GM12878 (cell line): Measurements from ENCODE around the gene PLA2G15. TPM values are rescaled to one million over a fixed set of nuclear protein-coding genes. Genes with fewer than 3 reads are reported as not detected.

Experiments used
- ATAC-seq: fragments of 200-7000 bp; cut with Tn5 transposase; 3 replicates; pipeline ENCODE4 v1.9.1; 2020; ENCODE audit warnings: mild to moderate bottlenecking, moderate library complexity
- BruUV-seq: library from RNA; stranded (reverse); fragments of 400-500 nt; replicated peaks from 2 replicates; lab custom pipeline; 2021; lab: Mats Ljungman, UMichigan
- CTCF ChIA-PET: fragments of 300-600 bp; sonication (Branson Sonifier 250); formaldehyde crosslinking; extraction: SDS; loops from one replicate; lab custom pipeline; 2021; ENCODE audit warnings: inconsistent platforms; lab: Yijun Ruan, JAX
- POLR2A ChIA-PET: fragments of 350-600 bp; formaldehyde crosslinking; extraction: SDS; loops from one replicate; lab custom pipeline; 2021; ENCODE audit warnings: inconsistent platforms; lab: Charles Lee
- RAD21 ChIA-PET: fragments of 300-600 bp; sonication (Branson Sonifier 250); formaldehyde crosslinking; loops from one replicate; lab custom pipeline; 2023; ENCODE audit warnings: antibody characterized with exemption; ENCODE audit not compliant: unreplicated experiment; lab: Charles Lee
- SMC1A ChIA-PET: fragments of 300-600 bp; sonication (Branson Sonifier 250); formaldehyde crosslinking; loops from one replicate; lab custom pipeline; 2023; ENCODE audit not compliant: unreplicated experiment, uncharacterized antibody; lab: Charles Lee
- DNase-seq: peaks from one replicate; pipeline ENCODE4 v3.0.0-alpha.2; 2011; ENCODE audit warnings: low read depth, low spot score
- FAIRE-seq: peaks from 3 replicates; lab custom pipeline; 2011; peaks lifted over from hg19 to GRCh38; lab: Jason Lieb, UNC
- H2AFZ ChIP-seq: 2 replicates; pipeline ENCODE4 v1.6.0; 2011; ENCODE audit warnings: low read depth, low read length, control low read depth; ENCODE audit not compliant: control insufficient read depth
- H3K27ac ChIP-seq: 2 replicates; pipeline ENCODE4 v1.5.1; 2011; ENCODE audit warnings: control low read depth; ENCODE audit not compliant: control insufficient read depth, insufficient read depth
- H3K27me3 ChIP-seq, 2 experiments: replicated peaks in 1 of 2; 2 replicates each; pipeline versions ENCODE4 v1.6.0 to v1.6.1; 2011; ENCODE audit warnings: low read length in 1 of 2; ENCODE audit not compliant: control insufficient read depth in 2 of 2, insufficient read depth in 2 of 2
- H3K36me3 ChIP-seq, 2 experiments: 2 replicates each; pipeline ENCODE4 v1.5.1; 2011; ENCODE audit warnings: low read length in 1 of 2; ENCODE audit not compliant: control insufficient read depth in 2 of 2, insufficient read depth in 2 of 2
- H3K4me1 ChIP-seq: 2 replicates; pipeline ENCODE4 v1.6.1; 2011; ENCODE audit warnings: mild to moderate bottlenecking, low read length, moderate library complexity, mixed read lengths; ENCODE audit not compliant: control insufficient read depth, insufficient read depth
- H3K4me2 ChIP-seq: 2 replicates; pipeline ENCODE4 v1.6.0; 2011; ENCODE audit warnings: control low read depth; ENCODE audit not compliant: control insufficient read depth, insufficient read depth
- H3K4me3 ChIP-seq: fragments of 200-600 bp; sonication (generic); 2 replicates; pipeline ENCODE4 v1.5.1; 2016
- H3K79me2 ChIP-seq: 2 replicates; pipeline ENCODE4 v1.6.0; 2011; ENCODE audit warnings: low read length; ENCODE audit not compliant: control insufficient read depth, insufficient read depth
- H3K9ac ChIP-seq: 2 replicates; pipeline ENCODE4 v1.8.0; 2011; ENCODE audit warnings: low read length, control low read depth, mixed read lengths; ENCODE audit not compliant: control insufficient read depth, insufficient read depth
- H3K9me3 ChIP-seq: replicated peaks from 3 replicates; pipeline ENCODE4 v1.5.1; 2011; ENCODE audit warnings: mild to moderate bottlenecking, low read length; ENCODE audit not compliant: control insufficient read depth, insufficient read depth
- H4K20me1 ChIP-seq: 2 replicates; pipeline ENCODE4 v1.6.0; 2011; ENCODE audit not compliant: control insufficient read depth, insufficient read depth
- EED ChIP-seq: sonication (generic); IDR thresholded peaks from 2 replicates; pipeline ENCODE4 v1.6.1; 2016; ENCODE audit warnings: antibody characterized with exemption, low read depth
- EP300 ChIP-seq, 2 experiments: fragments of 150-350 bp in 1 of 2; IDR thresholded peaks; 2 replicates each; pipeline ENCODE4 v1.6.1; 2011 to 2012; ENCODE audit warnings: low read depth in 2 of 2, low read length in 2 of 2, borderline replicate concordance in 1 of 2, improper control_type of control experiment in 1 of 2, inconsistent platforms in 1 of 2; ENCODE audit not compliant: control insufficient read depth in 1 of 2
- EZH2 ChIP-seq: IDR thresholded peaks from 2 replicates; pipeline ENCODE4 v1.6.1; 2012; ENCODE audit warnings: low read depth, mild to moderate bottlenecking, control low read depth, inconsistent platforms, low read length, borderline replicate concordance; ENCODE audit not compliant: control insufficient read depth
- KAT2A ChIP-seq: conservative IDR thresholded peaks from 2 replicates; pipeline ENCODE4 v1.6.1; 2011; ENCODE audit warnings: low read depth, low read length; ENCODE audit not compliant: control insufficient read depth
- MYB ChIP-seq: fragments of 150-350 bp; IDR thresholded peaks from 2 replicates; pipeline ENCODE4 v1.6.1; 2014; ENCODE audit warnings: mild to moderate bottlenecking, low read depth, low read length, borderline replicate concordance
- POLR2AphosphoS5 ChIP-seq: IDR thresholded peaks from 2 replicates; pipeline ENCODE4 v1.6.1; 2011; ENCODE audit warnings: mild to moderate bottlenecking, low read length, inconsistent platforms
- PRDM15 ChIP-seq: fragments of 450-650 bp; formaldehyde crosslinking; IDR thresholded peaks from 2 replicates; pipeline ENCODE4 v1.4.0; 2020; ENCODE audit warnings: mild to moderate bottlenecking, moderate library complexity
- REST ChIP-seq: IDR thresholded peaks from 2 replicates; pipeline ENCODE4 v1.6.1; 2012; ENCODE audit warnings: mild to moderate bottlenecking, low read depth, low read length
- WGBS: methylation state at CpG from one replicate; pipeline ENCODE4 v1.1.6; 2016; ENCODE audit warnings: low lambda C conversion rate; ENCODE audit not compliant: insufficient replicate concordance, insufficient coverage; ENCODE audit errors: missing lambda C conversion rate; 5-methylcytosine and 5-hydroxymethylcytosine counted together
- in situ Hi-C: fragments of 300-500 bp; cut with MboI; formaldehyde crosslinking; loops from 9 replicates; pipeline ENCODE4 v1.14.3; 2018; ENCODE audit warnings: mixed read lengths
- intact Hi-C: fragments of 100-400 bp; cut with micrococcal nuclease; formaldehyde crosslinking; loops from one replicate; pipeline ENCODE4 v1.14.2; 2022; ENCODE audit not compliant: unreplicated experiment
- polyA plus RNA-seq, 11 experiments: library from polyadenylated mRNA; depleted of rRNA in 4 of 11; unstranded in 6 of 11; stranded (reverse) in 5 of 11; fragments of >200 nt; fragmentation: Nextera tagmentation in 4 of 11; fragmentation: Illumina TruSeq in 1 of 11; extraction: Ambion mirVana in 4 of 11; extraction: Trizol in 1 of 11; gene quantifications; 1 replicate in 1 of 11; 2 replicates in 10 of 11; pipeline versions ENCODE4 v1.2.1 to v1.2.3, GENCODE V29; 2011 to 2016; ENCODE audit warnings: inconsistent platforms in 2 of 11, missing spikeins in 2 of 11, low read depth in 1 of 11
- total RNA-seq, 4 experiments: library from RNA; depleted of rRNA in 3 of 4; stranded (reverse); fragments of >200 nt in 3 of 4; fragmentation: Illumina TruSeq in 1 of 4; extraction: Trizol in 1 of 4; gene quantifications; 2 replicates each; pipeline versions ENCODE4 v1.2.1 to v1.2.3, GENCODE V29; 2013 to 2021

Gene PLA2G15
- total and polyA plus RNA-seq, 10 of the 15 experiments (the other 5 are each of a cell fraction or from before 2014, with no cell fraction given): 0.31 to 9.4 (median 6.8) TPM

- TF ChIP-seq EZH2 (no peak), MYB (no peak), PRDM15 (CRISPR knock-in tag) (no peak)
- TF ChIP-seq, all 136 proteins: peak for 0
These were observed 47.3 kb downstream of the PLA2G15 start (continued) for GRCh38 chr16:68292425-68292824.

- peaks cover 2% of the 10 kb centered on the region; the same call in 1 of the 2 replicates for H3K79me2 ChIP-seq
- intact Hi-C loops (no loop called here), in situ Hi-C loops (no loop called here)
- no peak overlapping the region for H3K4me2 ChIP-seq
- no peak for TF ChIP-seq EED
- no peak for TF ChIP-seq REST
- TF ChIP-seq KAT2A: no peak
- TF ChIP-seq EP300 (IDR thresholded peaks at IDR 0.05; ENCODE audit: borderline replicate concordance in 1 of 2, control insufficient read depth in 1 of 2, low read depth in 2 of 2, low read length in 2 of 2): no peak
- 0 out of 2 replicates have a peak, but pooled peaks have one; percentile 39 for TF ChIP-seq POLR2AphosphoS5
- no peaks in the 10 kb centered on the region for H3K4me1 ChIP-seq
- WGBS: 91% methylated on average over 12 of the region's 12 CpGs
- H3K4me3 ChIP-seq: no peak overlapping the region
- no peaks in the 10 kb centered on the region for H3K9me3 ChIP-seq
- FAIRE-seq (no peak), ATAC-seq (no peak), DNase-seq (no peak)
- no peak overlapping the region for H2AFZ ChIP-seq
- ChIA-PET SMC1A (interaction anchor here (1.6 to 2.3 kb wide), 3 partner anchors 25 to 35 kb away, joined by 5 to 7 read pairs (median 6); no protein-coding TSS in a partner anchor), CTCF (interaction anchor here (1.3 to 2.8 kb wide), 5 partner anchors 9 to 225 kb away, joined by 3 to 16 read pairs (median 3); partner anchors contain the start of gene SLC7A6), RAD21 (interaction anchor here (0.6 kb wide), 1 partner anchor 233 kb away, joined by 3 read pairs; no protein-coding TSS in a partner anchor), POLR2A (interaction anchor here (1.5 kb wide), 1 partner anchor 23 kb away, joined by 3 read pairs; no protein-coding TSS in a partner anchor)
- no peak overlapping the region for H3K27ac ChIP-seq
- H4K20me1 ChIP-seq: no peaks in the 10 kb centered on the region; the same call in 1 of the 2 replicates
- BruUV-seq: no TSS peak
- H3K27me3 ChIP-seq: no peaks in the 10 kb centered on the region
- H3K9ac ChIP-seq: no peak overlapping the region
- H3K36me3 ChIP-seq: peaks cover 36 to 39% of the 10 kb centered on the region in 2 experiments
These were observed 51.1 kb downstream of the PLA2G15 start for GRCh38 chr16:68296291-68296690.
